CD4-positive, alpha-beta memory T cell (primary cell): ENCODE data around the gene GABRB2. TPM values are rescaled to one million over a fixed set of nuclear protein-coding genes. Genes with fewer than 3 reads are reported as not detected.
"Not testable (repeated sequence)": the region's sequence is repeated elsewhere in the genome, so short reads cannot be mapped to it uniquely, and the experiment has no call there.

Experiments used
- CTCF ChIA-PET: fragments of 350-600 bp; sonication (Branson Sonifier 250); formaldehyde crosslinking; loops from one replicate; lab custom pipeline; 2021; ENCODE audit warnings: inconsistent platforms; ENCODE audit not compliant: partially characterized antibody; lab: Charles Lee
- POLR2A ChIA-PET: fragments of 350-600 bp; sonication (Branson Sonifier 250); formaldehyde crosslinking; loops from one replicate; lab custom pipeline; 2021; ENCODE audit not compliant: partially characterized antibody; lab: Charles Lee
- DNase-seq, 5 donors: peaks; one replicate each; pipeline versions ENCODE4 v3.0.0 to v3.0.0-alpha.2; 2020 to 2022; ENCODE audit warnings: mixed read lengths in 1 of 5
- H3K27ac ChIP-seq: one replicate; pipeline ENCODE4 v1.7.0; 2013; ENCODE audit warnings: low read depth, low read length
- H3K27me3 ChIP-seq: 2 replicates; pipeline ENCODE4 v1.7.0; 2013; ENCODE audit warnings: mild to moderate bottlenecking, low read length, moderate library complexity; ENCODE audit not compliant: insufficient read depth
- H3K36me3 ChIP-seq: 2 replicates; pipeline ENCODE4 v1.7.0; 2013; ENCODE audit warnings: mild to moderate bottlenecking, low read length, moderate library complexity; ENCODE audit not compliant: insufficient read depth
- H3K4me1 ChIP-seq: 2 replicates; pipeline ENCODE4 v1.7.0; 2013; ENCODE audit warnings: mild to moderate bottlenecking, low read length, moderate library complexity; ENCODE audit not compliant: insufficient read depth
- H3K4me3 ChIP-seq, 2 donors: one replicate each; pipeline ENCODE4 v1.7.0; 2013; ENCODE audit warnings: low read length in 2 of 2, mild to moderate bottlenecking in 1 of 2
- H3K9me3 ChIP-seq, 2 donors: one replicate each; pipeline ENCODE4 v1.7.0; 2013; ENCODE audit warnings: low read length in 2 of 2, control low read depth in 1 of 2; ENCODE audit not compliant: control insufficient read depth in 1 of 2
- H3K27ac Mint-ChIP-seq, 7 donors: one replicate each; pipeline ENCODE4 v1.8.0; 2020 to 2021; ENCODE audit warnings: mixed read lengths in 7 of 7, mild to moderate bottlenecking in 6 of 7, inconsistent platforms in 3 of 7, moderate library complexity in 3 of 7
- H3K27me3 Mint-ChIP-seq, 2 donors: one replicate each; pipeline ENCODE4 v1.8.0; 2020 to 2021; ENCODE audit warnings: mixed read lengths in 2 of 2
- H3K36me3 Mint-ChIP-seq, 2 donors: one replicate each; pipeline ENCODE4 v1.8.0; 2020 to 2021; ENCODE audit warnings: mixed read lengths in 2 of 2, inconsistent platforms in 1 of 2, mild to moderate bottlenecking in 1 of 2
- H3K4me1 Mint-ChIP-seq, 4 donors: one replicate each; pipeline ENCODE4 v1.8.0; 2020 to 2021; ENCODE audit warnings: mixed read lengths in 4 of 4, mild to moderate bottlenecking in 1 of 4
- H3K4me3 Mint-ChIP-seq, 8 donors: one replicate each; pipeline ENCODE4 v1.8.0; 2020 to 2021; ENCODE audit warnings: mixed read lengths in 8 of 8, mild to moderate bottlenecking in 7 of 8, moderate library complexity in 6 of 8, inconsistent platforms in 3 of 8
- H3K9me3 Mint-ChIP-seq, 8 donors: one replicate each; pipeline ENCODE4 v1.8.0; 2020 to 2021; ENCODE audit warnings: mixed read lengths in 8 of 8, mild to moderate bottlenecking in 5 of 8, inconsistent platforms in 3 of 8, moderate library complexity in 1 of 8
- intact Hi-C: fragments of 100-400 bp; cut with micrococcal nuclease; formaldehyde crosslinking; loops from one replicate; pipeline ENCODE4 v1.15.1; 2023
- polyA plus RNA-seq, 2 donors: library from polyadenylated mRNA; unstranded; fragments of 300-500 nt; fragmentation: Illumina TruSeq; gene quantifications; one replicate each; pipeline ENCODE4 v1.2.3, GENCODE V29; 2021
- total RNA-seq, 2 experiments: library from RNA; stranded (reverse); gene quantifications; one replicate each; pipeline ENCODE4 v1.2.3, GENCODE V29; 2021

Gene GABRB2
- total and polyA plus RNA-seq, 4 experiments from 2014 or later, result not detected

DNA sequence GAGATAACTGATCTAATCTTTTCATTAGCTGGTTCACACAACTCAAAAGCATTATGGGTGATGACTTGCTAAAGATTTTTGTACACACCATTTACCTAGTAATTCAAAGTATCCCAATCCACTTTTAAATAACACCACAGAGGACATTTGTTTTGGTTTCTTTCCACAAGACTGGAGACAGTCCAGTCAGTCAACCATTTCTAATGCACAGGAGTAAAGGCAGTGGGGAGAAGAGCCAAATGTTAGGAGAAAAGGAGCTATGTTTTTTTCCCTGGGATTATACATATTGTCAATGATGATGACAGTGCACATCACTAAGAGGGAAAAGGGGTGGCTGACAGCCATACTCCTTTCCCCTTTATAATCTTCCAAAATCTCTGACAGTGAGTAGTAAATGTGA is 240.9 kb downstream of the GABRB2 start:
- CTCF ChIA-PET, result no interaction called here
- intact Hi-C loops, result no loop called here
- Histone ChIP-seq H3K36me3 (no peaks in the 10 kb centered on the region), H3K9me3 (no peaks in the 10 kb centered on the region), H3K27me3 (no peaks in the 10 kb centered on the region), H3K4me3 (no peak overlapping the region), H3K4me1 (no peaks in the 10 kb centered on the region), H3K27ac (no peak overlapping the region)
- Mint-ChIP-seq H3K4me3 (no peak overlapping the region), H3K36me3 (no peaks in the 10 kb centered on the region), H3K9me3 (peaks cover 0 to 14% (median 2%) of the 10 kb centered on the region in 8 donors), H3K27ac (no peak overlapping the region), H3K27me3 (no peaks in the 10 kb centered on the region), H3K4me1 (no peaks in the 10 kb centered on the region)
- POLR2A ChIA-PET, result no interaction called here
- no peak for DNase-seq

DNA sequence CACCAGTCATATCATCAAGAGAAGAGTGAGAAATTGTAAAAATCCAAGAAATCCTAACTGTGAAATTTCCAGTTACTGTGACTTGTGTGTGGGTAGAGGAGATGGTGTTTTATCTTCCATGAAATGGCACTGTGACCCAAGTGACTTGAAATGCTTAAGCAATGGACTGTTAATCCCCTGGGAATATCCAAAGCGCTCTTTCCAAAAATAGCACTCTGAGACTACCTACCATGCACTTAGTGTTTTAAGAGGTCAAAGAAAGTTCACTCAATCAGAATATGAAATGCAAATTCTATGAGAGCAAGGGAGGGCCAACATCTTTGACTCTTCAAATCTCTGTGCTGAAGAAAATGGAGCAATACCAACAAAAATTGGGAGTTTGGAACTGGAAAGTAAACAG is 244.0 kb downstream of the GABRB2 start:
- H3K9me3 ChIP-seq, result no peaks in the 10 kb centered on the region
- intact Hi-C loops, result no loop called here
- peaks cover 0 to 9% (median 2%) of the 10 kb centered on the region in 8 donors for H3K9me3 Mint-ChIP-seq
- H3K36me3 ChIP-seq, result no peaks in the 10 kb centered on the region
- no peaks in the 10 kb centered on the region for H3K36me3 Mint-ChIP-seq
- no peak for DNase-seq
- no peaks in the 10 kb centered on the region for H3K4me1 ChIP-seq
- no peak overlapping the region for H3K27ac Mint-ChIP-seq
- H3K4me3 Mint-ChIP-seq, result no peak overlapping the region
- ChIA-PET POLR2A (no interaction called here), CTCF (no interaction called here)
- no peaks in the 10 kb centered on the region for H3K27me3 ChIP-seq
- no peak overlapping the region for H3K27ac ChIP-seq
- H3K4me1 Mint-ChIP-seq, result no peaks in the 10 kb centered on the region
- no peaks in the 10 kb centered on the region for H3K27me3 Mint-ChIP-seq
- H3K4me3 ChIP-seq, result no peak overlapping the region

DNA sequence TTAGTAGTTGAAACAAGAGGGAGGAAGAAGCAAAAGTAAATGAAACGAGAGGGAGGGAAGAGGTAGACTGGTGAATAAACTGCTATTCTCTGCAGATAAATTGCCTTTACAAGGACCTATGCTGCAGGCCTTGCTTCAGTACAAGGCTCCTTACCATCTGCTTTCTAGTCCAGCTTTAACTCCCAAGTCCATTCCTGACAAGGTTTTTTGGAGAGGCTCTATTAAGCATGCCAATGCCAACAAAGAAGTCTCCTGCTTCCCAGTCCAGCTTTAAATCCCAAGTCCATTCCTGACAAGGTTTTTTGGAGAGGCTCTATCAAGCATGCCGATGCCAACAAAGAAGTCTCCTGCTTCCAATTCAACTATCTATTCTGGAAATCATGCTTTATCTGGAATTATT is 244.9 kb downstream of the GABRB2 start:
- Histone ChIP-seq H3K27ac (no peak overlapping the region), H3K4me1 (no peaks in the 10 kb centered on the region), H3K27me3 (no peaks in the 10 kb centered on the region), H3K9me3 (no peaks in the 10 kb centered on the region), H3K36me3 (no peaks in the 10 kb centered on the region), H3K4me3 (no peak overlapping the region)
- no peaks in the 10 kb centered on the region for H3K4me1 Mint-ChIP-seq
- intact Hi-C loops, result no loop called here
- CTCF ChIA-PET, result no interaction called here
- H3K4me3 Mint-ChIP-seq, result no peak overlapping the region
- POLR2A ChIA-PET, result no interaction called here
- peaks cover 0 to 9% (median 2%) of the 10 kb centered on the region in 8 donors for H3K9me3 Mint-ChIP-seq
- H3K27me3 Mint-ChIP-seq, result no peaks in the 10 kb centered on the region
- H3K36me3 Mint-ChIP-seq, result no peaks in the 10 kb centered on the region
- DNase-seq, result no peak
- no peak overlapping the region for H3K27ac Mint-ChIP-seq

- Mint-ChIP-seq H3K4me1 (no peaks in the 10 kb centered on the region), H3K4me3 (no peak overlapping the region), H3K36me3 (no peaks in the 10 kb centered on the region), H3K27me3 (no peaks in the 10 kb centered on the region), H3K9me3 (peaks cover 0 to 9% (median 2%) of the 10 kb centered on the region in 8 donors), H3K27ac (no peak overlapping the region)
- Histone ChIP-seq H3K27ac (no peak overlapping the region), H3K4me3 (no peak overlapping the region), H3K4me1 (no peaks in the 10 kb centered on the region), H3K36me3 (no peaks in the 10 kb centered on the region), H3K27me3 (no peaks in the 10 kb centered on the region), H3K9me3 (no peaks in the 10 kb centered on the region)
- intact Hi-C loops, result no loop called here
- ChIA-PET CTCF (no interaction called here), POLR2A (no interaction called here)
- DNase-seq, result no peak
Observed at GRCh38 chr5:161299053-161299452, 247.5 kb downstream of the GABRB2 start.

- H3K9me3 Mint-ChIP-seq, H3K27me3 Mint-ChIP-seq, DNase-seq, H3K4me1 Mint-ChIP-seq, H3K27ac ChIP-seq, POLR2A ChIA-PET, H3K36me3 Mint-ChIP-seq, H3K4me1 ChIP-seq, intact Hi-C loops, H3K4me3 Mint-ChIP-seq, H3K9me3 ChIP-seq, H3K4me3 ChIP-seq, H3K36me3 ChIP-seq, CTCF ChIA-PET, H3K27ac Mint-ChIP-seq, H3K27me3 ChIP-seq: not testable (repeated sequence)
Observed at GRCh38 chr5:161297388-161297787, 249.1 kb downstream of the GABRB2 start.

DNA sequence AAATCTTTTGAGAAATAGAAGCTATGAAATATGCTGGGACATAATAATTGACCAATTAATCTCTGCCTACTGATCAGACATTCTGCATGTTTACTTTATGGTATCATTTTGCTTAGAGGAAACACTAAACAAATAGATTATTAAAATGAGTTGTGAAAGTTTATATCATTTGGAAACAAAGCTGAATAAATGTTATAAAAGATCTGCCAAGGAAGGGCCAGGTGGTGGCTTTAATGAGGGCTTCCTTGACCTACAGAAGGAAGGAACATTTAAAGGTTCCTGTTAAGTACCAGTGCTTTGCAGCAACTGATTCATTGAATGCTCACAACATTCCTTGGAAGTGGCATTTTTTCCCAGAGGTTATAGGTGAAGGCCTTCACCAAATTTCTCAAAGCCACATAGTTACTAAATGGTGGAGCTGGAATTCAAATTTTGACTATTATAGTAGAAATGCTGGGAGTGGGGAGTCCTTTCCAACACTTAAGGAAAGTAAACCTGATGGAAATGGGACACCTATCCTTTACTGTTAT is 250.7 kb downstream of the GABRB2 start:
- peaks cover 0 to 9% (median 2%) of the 10 kb centered on the region in 8 donors for H3K9me3 Mint-ChIP-seq
- Histone ChIP-seq H3K36me3 (no peaks in the 10 kb centered on the region), H3K4me1 (no peaks in the 10 kb centered on the region), H3K9me3 (no peaks in the 10 kb centered on the region), H3K4me3 (no peak overlapping the region), H3K27me3 (no peaks in the 10 kb centered on the region), H3K27ac (no peak overlapping the region)
- no peak for DNase-seq
- intact Hi-C loops, result no loop called here
- CTCF ChIA-PET, result no interaction called here
- POLR2A ChIA-PET, result no interaction called here
- H3K27me3 Mint-ChIP-seq, result no peaks in the 10 kb centered on the region
- no peaks in the 10 kb centered on the region for H3K4me1 Mint-ChIP-seq
- no peaks in the 10 kb centered on the region for H3K36me3 Mint-ChIP-seq
- no peak overlapping the region for H3K4me3 Mint-ChIP-seq
- H3K27ac Mint-ChIP-seq, result no peak overlapping the region

GRCh38 chr5:161288071-161288470 is 258.5 kb downstream of the GABRB2 start:
- DNase-seq, result no peak
- no peak overlapping the region for H3K27ac ChIP-seq
- no peaks in the 10 kb centered on the region for H3K36me3 Mint-ChIP-seq
- no peak overlapping the region for H3K27ac Mint-ChIP-seq
- intact Hi-C loops, result no loop called here
- POLR2A ChIA-PET, result no interaction called here
- H3K27me3 ChIP-seq, result no peaks in the 10 kb centered on the region
- H3K9me3 ChIP-seq, result no peaks in the 10 kb centered on the region
- no peak overlapping the region for H3K4me3 Mint-ChIP-seq
- peaks cover 0 to 2% (median 0%) of the 10 kb centered on the region in 4 donors for H3K4me1 Mint-ChIP-seq
- no peaks in the 10 kb centered on the region for H3K36me3 ChIP-seq
- no peaks in the 10 kb centered on the region for H3K4me1 ChIP-seq
- H3K27me3 Mint-ChIP-seq, result no peaks in the 10 kb centered on the region
- CTCF ChIA-PET, result no interaction called here
- H3K9me3 Mint-ChIP-seq, result no peaks in the 10 kb centered on the region
- H3K4me3 ChIP-seq, result no peak overlapping the region

DNA sequence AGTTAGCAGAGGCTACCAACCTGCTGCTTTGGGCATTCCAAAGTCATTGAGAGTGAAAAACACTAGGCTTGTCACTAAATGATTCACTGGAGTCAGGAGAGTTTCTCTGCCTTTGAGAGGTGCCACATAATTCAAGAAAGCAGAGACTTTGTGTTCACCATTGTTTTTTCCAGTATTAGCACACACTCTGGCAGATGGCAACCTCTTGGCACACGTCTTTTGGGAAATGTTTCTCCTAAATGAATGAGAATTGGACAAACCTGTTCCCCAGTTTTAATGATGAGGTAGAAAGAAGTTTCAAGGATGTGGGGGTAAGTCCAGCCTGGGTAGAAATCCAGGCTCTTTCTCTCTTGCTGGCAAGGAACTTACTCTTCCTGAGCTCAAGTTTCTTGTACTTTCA is 259.1 kb downstream of the GABRB2 start:
- H3K4me1 ChIP-seq, result no peaks in the 10 kb centered on the region
- intact Hi-C loops, result no loop called here
- Mint-ChIP-seq H3K27ac (no peak overlapping the region), H3K9me3 (peaks cover 0 to under 1% (median 0%) of the 10 kb centered on the region in 8 donors), H3K27me3 (no peaks in the 10 kb centered on the region), H3K4me3 (no peak overlapping the region), H3K36me3 (no peaks in the 10 kb centered on the region), H3K4me1 (peaks cover 0 to 2% (median 0%) of the 10 kb centered on the region in 4 donors)
- H3K9me3 ChIP-seq, result no peaks in the 10 kb centered on the region
- H3K27me3 ChIP-seq, result no peaks in the 10 kb centered on the region
- no peak overlapping the region for H3K4me3 ChIP-seq
- H3K36me3 ChIP-seq, result no peaks in the 10 kb centered on the region
- ChIA-PET CTCF (no interaction called here), POLR2A (no interaction called here)
- no peak for DNase-seq
- no peak overlapping the region for H3K27ac ChIP-seq
